ENCODE measurements around the gene NEDD8. TPM values are rescaled to one million over a fixed set of nuclear protein-coding genes. Genes with fewer than 3 reads are reported as not detected.
A peak's percentile ranks its signal among the peaks of the same experiment; 100 is the strongest.

The NEDD8 gene
- total and polyA plus RNA-seq, 9 donors, result 180 to 245 (median 221) TPM

- WGBS (ENCODE audit: insufficient coverage), result 80% methylated on average over 5 of the region's 5 CpGs
- H3K4me3 ChIP-seq (ENCODE audit: low read length), result no peak overlapping the region
- no peak for DNase-seq
- H3K36me3 ChIP-seq (ENCODE audit: control insufficient read depth, insufficient read depth, low read length), result peaks cover 65% of the 10 kb centered on the region
- H3K27ac ChIP-seq (ENCODE audit: low read length), result no peak overlapping the region
- H3K4me1 ChIP-seq (ENCODE audit: control insufficient read depth, insufficient read depth, low read length), result peaks cover 28% of the 10 kb centered on the region
- no peaks in the 10 kb centered on the region for H3K27me3 ChIP-seq (ENCODE audit: control insufficient read depth, insufficient read depth, low read length)
- H3K9me3 ChIP-seq (replicated peaks; ENCODE audit: control insufficient read depth, low read depth, low read length), result no peaks in the 10 kb centered on the region
These were observed 6.0 kb upstream of the NEDD8 start for GRCh38 chr14:24238123-24238522.

- H3K27ac ChIP-seq (ENCODE audit: low read length), result no peak overlapping the region
- peaks cover 65% of the 10 kb centered on the region for H3K36me3 ChIP-seq (ENCODE audit: control insufficient read depth, insufficient read depth, low read length)
- DNase-seq, result no peak
- peaks cover 27% of the 10 kb centered on the region for H3K4me1 ChIP-seq (ENCODE audit: control insufficient read depth, insufficient read depth, low read length)
- 92% methylated on average over 2 of the region's 2 CpGs for WGBS (ENCODE audit: insufficient coverage)
- no peaks in the 10 kb centered on the region for H3K27me3 ChIP-seq (ENCODE audit: control insufficient read depth, insufficient read depth, low read length)
- H3K9me3 ChIP-seq (replicated peaks; ENCODE audit: control insufficient read depth, low read depth, low read length), result no peaks in the 10 kb centered on the region
- no peak overlapping the region for H3K4me3 ChIP-seq (ENCODE audit: low read length)
These were observed 5.3 kb upstream of the NEDD8 start for GRCh38 chr14:24237463-24237955.

GRCh38 chr14:24236689-24237462 is 4.7 kb upstream of the NEDD8 start:
- H3K4me3 ChIP-seq (ENCODE audit: low read length), result no peak overlapping the region
- no peaks in the 10 kb centered on the region for H3K9me3 ChIP-seq (replicated peaks; ENCODE audit: control insufficient read depth, low read depth, low read length)
- H3K27me3 ChIP-seq (ENCODE audit: control insufficient read depth, insufficient read depth, low read length), result no peaks in the 10 kb centered on the region
- no peak overlapping the region for H3K27ac ChIP-seq (ENCODE audit: low read length)
- DNase-seq, result no peak
- peaks cover 27% of the 10 kb centered on the region for H3K4me1 ChIP-seq (ENCODE audit: control insufficient read depth, insufficient read depth, low read length)
- WGBS (ENCODE audit: insufficient coverage), result 100% methylated on average over 3 of the region's 6 CpGs
- H3K36me3 ChIP-seq (ENCODE audit: control insufficient read depth, insufficient read depth, low read length), result peaks cover 65% of the 10 kb centered on the region

GRCh38 chr14:24235804-24236688 is 3.9 kb upstream of the NEDD8 start:
- no peak overlapping the region for H3K27ac ChIP-seq (ENCODE audit: low read length)
- WGBS (ENCODE audit: insufficient coverage), result 100% methylated on average over 1 of the region's 5 CpGs

GRCh38 chr14:24234095-24235005 is 2.2 kb upstream of the NEDD8 start:
- 83% methylated on average over 1 of the region's 3 CpGs for WGBS (ENCODE audit: insufficient coverage)
- Histone ChIP-seq H3K27ac (ENCODE audit: low read length) (no peak overlapping the region), H3K9me3 (replicated peaks; ENCODE audit: control insufficient read depth, low read depth, low read length) (no peaks in the 10 kb centered on the region), H3K4me3 (ENCODE audit: low read length) (no peak overlapping the region), H3K36me3 (ENCODE audit: control insufficient read depth, insufficient read depth, low read length) (peaks cover 47% of the 10 kb centered on the region), H3K27me3 (ENCODE audit: control insufficient read depth, insufficient read depth, low read length) (no peaks in the 10 kb centered on the region), H3K4me1 (ENCODE audit: control insufficient read depth, insufficient read depth, low read length) (peaks cover 19% of the 10 kb centered on the region)
- no peak for DNase-seq

More at GRCh38 chr14:24235804-24236688, 3.9 kb upstream of the NEDD8 start:
- H3K4me1 ChIP-seq (ENCODE audit: control insufficient read depth, insufficient read depth, low read length), result peaks cover 26% of the 10 kb centered on the region
- H3K36me3 ChIP-seq (ENCODE audit: control insufficient read depth, insufficient read depth, low read length), result peaks cover 64% of the 10 kb centered on the region
- DNase-seq, result no peak
- H3K9me3 ChIP-seq (replicated peaks; ENCODE audit: control insufficient read depth, low read depth, low read length), result no peaks in the 10 kb centered on the region
- no peaks in the 10 kb centered on the region for H3K27me3 ChIP-seq (ENCODE audit: control insufficient read depth, insufficient read depth, low read length)
- no peak overlapping the region for H3K4me3 ChIP-seq (ENCODE audit: low read length)

GRCh38 chr14:24233538-24233866 is 1.3 kb upstream of the NEDD8 start:
- Histone ChIP-seq H3K9me3 (replicated peaks; ENCODE audit: control insufficient read depth, low read depth, low read length) (no peaks in the 10 kb centered on the region), H3K27ac (ENCODE audit: low read length) (no peak overlapping the region), H3K4me1 (ENCODE audit: control insufficient read depth, insufficient read depth, low read length) (peaks cover 19% of the 10 kb centered on the region), H3K36me3 (ENCODE audit: control insufficient read depth, insufficient read depth, low read length) (peaks cover 38% of the 10 kb centered on the region), H3K4me3 (ENCODE audit: low read length) (peak overlapping the region; percentile 94), H3K27me3 (ENCODE audit: control insufficient read depth, insufficient read depth, low read length) (no peaks in the 10 kb centered on the region)
- no peak for DNase-seq
- 100% methylated on average over 1 of the region's 2 CpGs for WGBS (ENCODE audit: insufficient coverage)

- peak within 1 kb of the TSS; percentile 94 for H3K4me3 ChIP-seq (ENCODE audit: low read length)
- H3K9me3 ChIP-seq (replicated peaks; ENCODE audit: control insufficient read depth, low read depth, low read length), result no peaks in the 10 kb centered on the region
- peaks cover 36% of the 10 kb centered on the region for H3K36me3 ChIP-seq (ENCODE audit: control insufficient read depth, insufficient read depth, low read length)
- H3K4me1 ChIP-seq (ENCODE audit: control insufficient read depth, insufficient read depth, low read length), result peaks cover 19% of the 10 kb centered on the region
- H3K27me3 ChIP-seq (ENCODE audit: control insufficient read depth, insufficient read depth, low read length), result no peaks in the 10 kb centered on the region
- peak within 1 kb of the TSS; percentile 98 for H3K27ac ChIP-seq (ENCODE audit: low read length)
- WGBS (ENCODE audit: insufficient coverage), result 7% methylated on average over 26 of the region's 38 CpGs
- DNase-seq, result no peak
These were observed 724 bp upstream of the NEDD8 start, which contains the start of gene GMPR2 for GRCh38 chr14:24232645-24233537. Gene GMPR2, plus strand, starts transcription at chr14:24232929. Its CDS starts 325 bp downstream, at chr14:24233254.

GRCh38 chr14:24231263-24232120 is 675 bp downstream of the NEDD8 start:
- peak overlapping the region; percentile 94 for H3K4me3 ChIP-seq (ENCODE audit: low read length)
- DNase-seq, result no peak
- H3K27ac ChIP-seq (ENCODE audit: low read length), result peak overlapping the region; percentile 98
- H3K36me3 ChIP-seq (ENCODE audit: control insufficient read depth, insufficient read depth, low read length), result peaks cover 22% of the 10 kb centered on the region
- H3K27me3 ChIP-seq (ENCODE audit: control insufficient read depth, insufficient read depth, low read length), result no peaks in the 10 kb centered on the region
- H3K4me1 ChIP-seq (ENCODE audit: control insufficient read depth, insufficient read depth, low read length), result peaks cover 19% of the 10 kb centered on the region
- 3% methylated on average over 20 of the region's 23 CpGs for WGBS (ENCODE audit: insufficient coverage)
- no peaks in the 10 kb centered on the region for H3K9me3 ChIP-seq (replicated peaks; ENCODE audit: control insufficient read depth, low read depth, low read length)
